Left lung (tissue), 10 donors: Measurements from ENCODE around the gene FADS6. TPM values are rescaled to one million over a fixed set of nuclear protein-coding genes. Genes with fewer than 3 reads are reported as not detected.

Source experiments
- ATAC-seq: fragments of 200-7000 bp; cut with Tn5 transposase; one replicate; pipeline ENCODE4 v1.9.1; 2020; ENCODE audit warnings: moderate library complexity
- DNase-seq, 4 donors: peaks; one replicate each; pipeline ENCODE4 v3.0.0-alpha.2; 2013 to 2020
- H3K27ac ChIP-seq, 2 donors: fragments of 200-600 bp; sonication (generic) in 1 of 2; one replicate each; pipeline versions ENCODE4 v1.5.0 to v1.8.0; 2020 to 2021
- H3K27me3 ChIP-seq, 2 donors: fragments of 200-600 bp; sonication (generic) in 1 of 2; one replicate each; pipeline versions ENCODE4 v1.5.0 to v1.8.0; 2020 to 2021
- H3K36me3 ChIP-seq, 2 donors: fragments of 200-600 bp; sonication (generic) in 1 of 2; one replicate each; pipeline versions ENCODE4 v1.5.0 to v1.8.0; 2020 to 2021
- H3K4me1 ChIP-seq, 2 donors: fragments of 200-600 bp; one replicate each; pipeline ENCODE4 v1.8.0; 2021
- H3K4me3 ChIP-seq, 2 donors: fragments of 200-600 bp; sonication (generic) in 1 of 2; one replicate each; pipeline versions ENCODE4 v1.5.0 to v1.8.0; 2020 to 2021; ENCODE audit warnings: mild to moderate bottlenecking in 1 of 2
- H3K9me3 ChIP-seq, 2 donors: fragments of 200-600 bp; sonication (generic) in 1 of 2; one replicate each; pipeline versions ENCODE4 v1.5.0 to v1.8.0; 2020 to 2021
- intact Hi-C, 2 donors: fragments of 100-400 bp; cut with DNase I; formaldehyde crosslinking; loops; one replicate each; pipeline versions ENCODE4 v1.11.2 to v1.14.2; 2022
- polyA plus RNA-seq, 6 donors: library from polyadenylated mRNA; unstranded; fragments of 120-200 nt; gene quantifications; one replicate each; pipeline ENCODE4 v1.2.1, GENCODE V29; 2013; ENCODE audit not compliant: insufficient read length in 6 of 6
- total RNA-seq, 2 donors: library from RNA; stranded (reverse); fragmentation: NEBNext Ultra II Directional; extraction: Animal tissue kit (Norgen Biotek cat#: 25700); gene quantifications; one replicate each; pipeline ENCODE4 v1.2.1, GENCODE V29; 2021
- TF ChIP-seq, protein P1 (sequence below), 2 donors: fragments of 200-600 bp; sonication (generic) in 1 of 2; IDR thresholded peaks; one replicate each; pipeline versions ENCODE4 v1.5.0 to v1.8.0; 2021; ENCODE audit warnings: antibody characterized with exemption in 2 of 2
- donor health status: DM: no; HTN: yes; CAD: no.
- donor health status: DM: no; HTN: no; CAD: no.

Gene FADS6
- total and polyA plus RNA-seq, 8 donors = 0.07 to 0.28 (median 0.15) TPM; not detected in 3

DNA sequence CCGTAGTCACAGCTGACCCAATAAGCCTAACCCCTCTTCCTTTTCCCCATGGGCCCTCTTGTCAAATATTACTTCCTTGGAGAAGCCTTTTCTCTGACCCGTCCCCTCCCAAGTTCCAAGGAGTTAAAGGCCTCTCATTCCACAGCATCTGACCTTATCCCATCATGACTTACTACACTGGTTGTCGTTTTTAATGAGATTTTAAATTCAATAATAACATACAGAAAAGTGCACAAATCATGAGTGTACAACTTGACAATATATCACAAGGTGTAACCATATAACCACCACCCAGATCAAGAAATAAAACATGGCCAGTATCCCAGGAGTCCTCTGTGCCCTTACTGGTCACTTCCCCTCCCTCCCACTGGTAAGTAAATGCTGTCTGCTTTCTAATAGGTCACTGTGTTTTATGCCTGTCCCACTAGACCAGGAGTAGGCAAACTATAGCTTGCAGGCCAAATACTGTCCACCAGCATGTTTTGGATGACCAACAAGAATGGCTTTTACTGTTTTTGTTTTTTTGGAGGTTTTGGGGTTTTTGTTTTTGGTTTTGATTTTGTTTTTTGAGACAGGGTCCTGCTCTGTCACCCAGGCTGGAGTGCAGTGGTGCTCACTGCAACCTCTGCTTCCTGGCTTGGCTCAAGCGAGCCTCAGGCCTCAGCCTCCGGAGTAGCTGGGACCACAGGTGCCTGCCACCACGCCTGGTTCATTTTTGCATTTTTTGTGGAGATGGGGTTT, 19.4 kb downstream of the FADS6 start:
- H3K36me3 ChIP-seq = no peaks in the 10 kb centered on the region
- intact Hi-C loops = no loop called here
- no peaks in the 10 kb centered on the region for H3K9me3 ChIP-seq
- ATAC-seq (no peak), DNase-seq (no peak)
- peaks cover 0 to 13% of the 10 kb centered on the region in 2 donors for H3K27me3 ChIP-seq
- H3K4me3 ChIP-seq = peak overlapping the region; percentile 44 to 58
- H3K4me1 ChIP-seq = peaks cover 4 to 14% of the 10 kb centered on the region in 2 donors
- H3K27ac ChIP-seq = peak overlapping the region; percentile 81 to 90
- TF ChIP-seq, protein P1, sequence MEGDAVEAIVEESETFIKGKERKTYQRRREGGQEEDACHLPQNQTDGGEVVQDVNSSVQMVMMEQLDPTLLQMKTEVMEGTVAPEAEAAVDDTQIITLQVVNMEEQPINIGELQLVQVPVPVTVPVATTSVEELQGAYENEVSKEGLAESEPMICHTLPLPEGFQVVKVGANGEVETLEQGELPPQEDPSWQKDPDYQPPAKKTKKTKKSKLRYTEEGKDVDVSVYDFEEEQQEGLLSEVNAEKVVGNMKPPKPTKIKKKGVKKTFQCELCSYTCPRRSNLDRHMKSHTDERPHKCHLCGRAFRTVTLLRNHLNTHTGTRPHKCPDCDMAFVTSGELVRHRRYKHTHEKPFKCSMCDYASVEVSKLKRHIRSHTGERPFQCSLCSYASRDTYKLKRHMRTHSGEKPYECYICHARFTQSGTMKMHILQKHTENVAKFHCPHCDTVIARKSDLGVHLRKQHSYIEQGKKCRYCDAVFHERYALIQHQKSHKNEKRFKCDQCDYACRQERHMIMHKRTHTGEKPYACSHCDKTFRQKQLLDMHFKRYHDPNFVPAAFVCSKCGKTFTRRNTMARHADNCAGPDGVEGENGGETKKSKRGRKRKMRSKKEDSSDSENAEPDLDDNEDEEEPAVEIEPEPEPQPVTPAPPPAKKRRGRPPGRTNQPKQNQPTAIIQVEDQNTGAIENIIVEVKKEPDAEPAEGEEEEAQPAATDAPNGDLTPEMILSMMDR (IDR thresholded peaks at IDR 0.05) = no peak

DNA sequence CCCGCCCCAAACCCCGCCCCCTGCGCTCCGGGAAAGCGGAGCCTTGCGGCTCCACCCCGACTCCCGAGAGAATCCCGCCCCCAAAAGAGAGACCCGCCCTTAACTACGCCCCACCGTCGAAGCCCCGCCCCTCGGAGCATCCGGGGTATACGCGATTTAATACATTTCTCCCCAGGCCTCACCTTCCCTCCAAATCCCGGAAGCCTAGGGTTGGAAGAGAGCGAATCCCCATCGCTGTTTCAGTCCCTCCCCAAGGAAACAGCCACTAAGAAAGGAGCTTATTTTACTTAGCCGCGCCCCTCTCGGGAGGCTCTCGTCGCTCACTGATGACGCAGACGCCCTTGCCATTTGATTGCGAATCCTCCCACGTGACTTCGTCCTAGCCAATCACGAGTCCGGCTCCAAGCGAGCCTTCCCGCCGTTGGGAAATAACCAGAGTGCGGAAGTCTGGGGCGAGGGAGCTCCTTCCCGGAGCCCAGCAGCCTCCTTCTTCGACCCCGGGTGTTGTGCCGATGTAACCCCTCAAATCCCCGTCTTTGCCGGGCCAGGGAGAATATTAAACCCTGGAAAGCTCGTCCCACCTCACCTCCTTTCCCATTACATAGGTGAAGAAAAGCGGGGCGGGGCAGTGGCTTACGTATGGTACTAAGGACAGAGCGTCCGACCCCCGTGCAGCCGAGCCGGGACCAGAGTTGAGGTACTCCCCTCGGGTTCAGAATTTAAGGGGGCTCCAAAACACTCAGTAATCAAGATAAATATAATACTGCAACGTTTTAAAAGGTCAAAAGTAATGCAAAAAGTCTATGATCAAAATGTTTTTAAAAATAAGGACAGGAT, 20.2 kb downstream of the FADS6 start:
- peaks cover 0 to 10% of the 10 kb centered on the region in 2 donors for H3K27me3 ChIP-seq
- intact Hi-C loops = no loop called here
- peak; percentile 93 for ATAC-seq
- TF ChIP-seq, protein P1 (IDR thresholded peaks at IDR 0.05) = no peak
- H3K36me3 ChIP-seq = no peaks in the 10 kb centered on the region
- peak; percentile 94 to 100 (median 99) for DNase-seq
- peaks cover 4 to 14% of the 10 kb centered on the region in 2 donors for H3K4me1 ChIP-seq
- peak overlapping the region; percentile 58 for H3K4me3 ChIP-seq
- H3K9me3 ChIP-seq = no peaks in the 10 kb centered on the region
- H3K27ac ChIP-seq = peak overlapping the region; percentile 81 to 90

DNA sequence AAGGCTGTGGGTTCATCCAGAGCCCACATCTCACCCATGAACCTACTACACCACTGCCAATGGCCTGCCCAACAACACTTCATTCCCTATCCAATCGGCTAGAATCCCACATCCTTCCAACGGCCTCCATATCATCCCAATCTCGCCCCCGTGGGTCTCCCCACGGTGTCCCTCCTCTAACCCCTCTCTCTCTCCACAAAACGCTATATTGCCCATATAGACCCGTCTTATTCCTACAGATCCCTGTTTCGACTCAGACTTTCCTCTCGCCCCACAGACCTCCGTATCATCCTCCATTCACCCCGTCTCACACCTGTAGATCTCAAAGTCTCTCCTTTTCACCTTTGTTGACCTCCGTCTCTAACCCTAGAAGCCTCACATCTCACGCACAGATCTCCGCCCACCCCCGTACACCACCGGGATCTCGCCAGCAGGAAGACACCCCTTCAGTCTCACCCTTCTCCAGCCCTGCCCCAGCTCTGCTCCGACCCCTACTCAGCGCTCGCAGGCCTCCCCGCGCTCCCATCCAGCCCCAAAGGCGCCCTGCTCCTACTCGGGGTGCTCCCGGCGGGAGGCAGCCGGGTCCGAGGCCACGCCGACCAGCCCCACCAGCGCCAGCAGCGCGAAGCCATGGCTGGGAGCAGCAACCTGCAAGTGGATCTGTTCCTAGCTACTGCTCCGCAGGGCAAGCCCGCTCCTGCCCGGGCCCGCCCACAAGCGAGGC, 21.0 kb downstream of the FADS6 start, which contains the start of gene FDXR:
FDXR (minus strand) TSS at position 682 of the 724 bp plus-strand sequence; CDS start at position 632, 50 bp downstream.
- TF ChIP-seq, protein P1 (IDR thresholded peaks at IDR 0.05) = no peak
- peak in 1 of 4 donors; percentile 97 for DNase-seq
- peak within 1 kb of the TSS; percentile 81 to 90 for H3K27ac ChIP-seq
- peak within 1 kb of the TSS; percentile 58 for H3K4me3 ChIP-seq
- H3K4me1 ChIP-seq = peaks cover 4 to 14% of the 10 kb centered on the region in 2 donors
- no peaks in the 10 kb centered on the region for H3K9me3 ChIP-seq
- no peaks in the 10 kb centered on the region for H3K36me3 ChIP-seq
- intact Hi-C loops = no loop called here
- H3K27me3 ChIP-seq = peaks cover 0 to 2% of the 10 kb centered on the region in 2 donors
- ATAC-seq = no peak

DNA sequence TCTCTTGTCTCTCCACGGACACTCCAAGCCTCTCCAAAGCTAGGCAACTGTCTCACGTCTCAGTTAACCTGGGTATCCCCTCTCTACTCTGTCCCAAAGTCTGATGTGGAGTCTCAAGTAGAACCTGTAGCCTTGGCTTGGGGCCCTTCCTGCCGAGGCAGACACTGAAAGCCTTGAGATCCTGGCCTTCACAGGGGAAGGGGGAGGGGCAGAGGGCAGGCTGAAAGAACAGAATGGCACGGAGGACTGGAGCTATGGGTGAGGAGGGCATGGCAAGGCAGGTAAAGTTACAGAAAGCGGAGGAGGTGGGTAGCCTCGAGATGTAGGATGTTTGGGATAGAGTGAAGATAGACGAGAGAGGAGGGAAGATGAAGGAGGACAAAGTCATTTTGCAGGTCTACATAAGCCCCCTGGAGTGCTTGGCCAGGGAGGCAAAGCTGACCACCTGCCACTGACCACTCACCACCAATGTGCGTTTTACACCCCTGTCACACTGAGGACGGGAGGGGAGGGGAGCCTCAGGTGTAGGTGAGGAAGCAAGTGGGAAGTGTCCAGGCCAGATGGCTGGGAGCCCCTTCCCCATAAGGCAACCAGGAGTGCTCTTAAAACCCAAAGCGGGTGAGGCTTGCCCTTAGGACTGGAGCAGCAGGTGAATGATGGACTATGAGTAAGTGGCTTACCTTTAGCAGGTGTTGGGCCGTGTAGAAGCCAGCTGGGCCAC, 21.9 kb downstream of the FADS6 start:
- Histone ChIP-seq H3K9me3 (no peaks in the 10 kb centered on the region), H3K36me3 (no peaks in the 10 kb centered on the region), H3K27me3 (no peaks in the 10 kb centered on the region), H3K4me1 (peaks cover 4 to 14% of the 10 kb centered on the region in 2 donors), H3K27ac (no peak overlapping the region), H3K4me3 (no peak overlapping the region)
- DNase-seq (no peak), ATAC-seq (no peak)
- intact Hi-C loops = no loop called here
- TF ChIP-seq, protein P1 (IDR thresholded peaks at IDR 0.05) = no peak
